HG02588 (cell line): ENCODE data around the gene UNC119.

ENCODE experiments used
- ATAC-seq: cut with Tn5 transposase; IDR thresholded peaks from one replicate; pipeline ENCODE4 v1.9.1; 2021; ENCODE audit warnings: mild to moderate bottlenecking, moderate library complexity; ENCODE audit not compliant: unreplicated experiment

The UNC119 gene

GRCh38 chr17:28545141-28545503 lies 7.3 kb downstream of the UNC119 start:
- ATAC-seq: no peak

- no peak for ATAC-seq
These were observed 7.9 kb downstream of the UNC119 start for GRCh38 chr17:28544402-28545140.

DNA sequence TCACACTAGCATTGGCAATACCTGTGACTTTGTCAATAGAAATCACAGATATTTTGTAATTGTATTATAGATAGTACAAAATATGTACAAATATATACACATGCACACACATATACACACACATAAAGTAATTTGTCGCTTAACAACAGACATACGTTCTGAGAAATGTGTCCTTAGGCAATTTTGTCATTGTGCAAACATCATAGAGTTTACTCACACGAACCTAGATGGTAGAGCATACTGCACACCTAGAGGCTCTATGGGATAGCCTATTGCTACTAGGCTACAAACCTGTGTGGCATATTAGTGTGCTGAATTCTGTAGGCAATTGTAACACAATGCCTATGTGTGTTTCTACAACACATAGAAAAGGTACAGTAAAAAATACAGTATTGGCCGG lies 11.0 kb downstream of the UNC119 start:
- no peak for ATAC-seq

DNA sequence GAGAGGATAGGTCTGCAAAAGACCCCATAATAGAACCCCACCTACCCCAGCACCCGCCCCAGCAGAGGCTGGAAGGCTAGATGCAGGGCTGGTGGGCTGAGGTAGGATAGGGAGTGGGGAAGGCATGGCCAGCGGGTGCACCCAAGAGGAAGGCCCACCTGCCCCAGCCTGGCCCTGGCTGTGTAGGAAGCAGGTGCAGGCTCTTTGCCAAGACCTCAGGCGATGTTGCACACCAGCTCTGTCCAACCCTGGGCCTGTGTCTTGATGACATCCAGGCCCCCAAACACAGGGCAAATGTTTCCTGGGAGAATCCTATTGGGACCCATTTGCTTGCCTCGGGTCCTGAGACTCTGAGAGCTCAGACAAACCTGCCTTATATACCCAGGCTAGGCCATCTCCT lies 12.2 kb downstream of the UNC119 start:
- no peak for ATAC-seq

DNA sequence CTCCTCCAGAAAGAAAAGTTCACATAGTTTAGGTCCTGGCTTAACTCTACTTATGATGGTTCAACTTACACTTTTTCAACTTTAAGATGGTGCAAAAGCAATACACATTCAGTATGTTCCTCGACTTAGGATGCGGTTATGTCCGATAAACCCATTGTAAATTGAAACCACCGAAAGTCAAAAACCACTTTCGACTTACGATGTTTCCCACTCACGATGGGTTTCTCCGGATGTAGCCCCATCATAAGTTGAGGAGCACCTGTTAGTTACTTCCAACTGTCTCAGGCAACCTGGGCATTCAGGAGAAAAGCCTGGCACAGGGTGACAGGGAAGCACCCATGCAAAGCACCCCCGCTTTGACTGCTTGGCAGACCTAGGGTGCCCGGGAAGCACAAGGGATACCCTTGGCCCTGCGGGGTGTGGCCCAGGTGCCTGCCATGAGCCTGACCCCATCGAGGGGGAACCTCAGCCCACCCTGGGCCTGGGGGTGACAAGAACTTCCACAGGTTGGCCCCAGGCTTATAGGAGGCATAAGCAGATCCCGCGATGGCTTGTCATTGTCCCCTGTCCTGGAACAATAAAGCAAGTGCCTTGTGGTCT lies 14.0 kb downstream of the UNC119 start:
- ATAC-seq: no peak

DNA sequence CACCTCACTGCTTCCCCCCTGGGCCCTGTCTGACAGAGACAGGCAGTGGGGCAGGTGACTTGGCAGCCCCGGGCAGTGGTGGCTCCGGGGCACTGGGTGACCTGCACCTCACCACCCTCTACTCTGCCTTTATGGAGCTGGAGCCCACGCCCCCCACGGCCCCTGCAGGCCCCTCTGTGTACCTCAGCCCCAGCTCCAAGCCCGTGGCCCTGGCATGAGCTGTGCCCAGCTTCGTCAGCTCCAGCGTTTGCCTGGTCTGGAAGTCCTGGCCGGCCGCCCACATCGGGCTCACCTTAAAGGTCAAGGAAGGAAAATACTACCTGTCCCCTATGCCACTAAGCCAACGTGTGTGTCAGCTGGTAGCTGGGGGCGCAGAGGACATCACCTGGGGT lies 15.2 kb downstream of the UNC119 start:
- ATAC-seq: no peak

DNA sequence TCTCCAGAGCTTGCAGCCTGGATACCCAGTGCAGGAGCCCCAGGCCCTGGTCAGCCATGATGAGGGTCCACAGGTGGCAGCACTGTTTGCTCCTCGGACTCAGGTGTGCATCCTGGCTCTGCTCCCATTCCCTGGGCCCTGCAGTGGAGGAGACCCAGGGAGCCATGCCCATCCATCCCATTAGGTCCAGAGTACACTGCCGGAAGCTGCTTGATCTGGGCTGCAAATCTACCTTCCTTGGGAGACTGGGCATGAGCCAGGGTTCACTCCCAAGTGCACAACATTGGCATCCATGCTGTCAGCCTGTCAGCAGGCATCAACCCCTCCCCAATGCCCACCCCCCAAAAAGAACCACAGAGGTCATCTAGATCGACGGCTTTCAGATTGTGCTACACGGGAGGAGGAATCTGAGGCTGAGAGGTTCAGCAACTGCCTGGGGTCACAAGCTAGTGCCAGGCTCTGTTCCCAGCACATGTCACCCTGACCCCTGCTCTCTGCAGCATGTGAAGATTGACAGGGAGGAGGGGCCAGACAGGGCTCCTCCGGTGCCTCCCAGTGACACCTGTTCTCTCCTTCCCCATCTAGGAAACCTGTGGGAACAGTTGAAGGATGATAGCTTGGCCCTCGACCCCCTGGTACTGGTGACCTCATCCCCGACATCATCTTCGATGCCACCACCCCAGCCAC lies 15.7 kb downstream of the UNC119 start:
- no peak for ATAC-seq

DNA sequence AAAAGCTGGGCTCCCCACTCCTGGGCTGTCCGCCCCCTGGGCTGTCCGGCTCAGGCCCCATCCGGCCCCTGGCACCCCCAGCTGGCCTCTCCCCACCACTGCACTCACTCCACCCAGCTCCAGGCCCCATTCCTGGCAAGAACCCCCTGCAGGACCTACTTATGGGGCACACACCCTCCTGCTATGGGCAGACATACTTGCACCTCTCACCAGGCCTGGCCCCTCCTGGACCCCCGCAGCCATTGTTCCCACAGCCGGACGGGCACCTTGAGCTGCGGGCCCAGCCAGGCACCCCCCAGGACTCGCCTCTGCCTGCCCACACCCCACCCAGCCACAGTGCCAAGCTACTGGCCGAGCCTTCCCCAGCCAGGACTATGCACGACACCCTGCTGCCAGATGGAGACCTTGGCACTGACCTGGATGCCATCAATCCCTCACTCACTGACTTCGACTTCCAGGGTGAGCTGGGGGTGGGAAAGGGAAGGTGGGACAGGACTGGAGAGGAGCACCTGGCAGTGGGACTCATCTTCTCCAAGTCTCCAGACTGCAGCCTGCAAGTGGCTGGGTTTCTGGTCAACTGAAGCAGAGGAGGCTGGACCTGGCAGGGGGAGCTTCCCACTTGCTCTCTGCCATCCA lies 17.6 kb downstream of the UNC119 start:
- ATAC-seq: no peak

DNA sequence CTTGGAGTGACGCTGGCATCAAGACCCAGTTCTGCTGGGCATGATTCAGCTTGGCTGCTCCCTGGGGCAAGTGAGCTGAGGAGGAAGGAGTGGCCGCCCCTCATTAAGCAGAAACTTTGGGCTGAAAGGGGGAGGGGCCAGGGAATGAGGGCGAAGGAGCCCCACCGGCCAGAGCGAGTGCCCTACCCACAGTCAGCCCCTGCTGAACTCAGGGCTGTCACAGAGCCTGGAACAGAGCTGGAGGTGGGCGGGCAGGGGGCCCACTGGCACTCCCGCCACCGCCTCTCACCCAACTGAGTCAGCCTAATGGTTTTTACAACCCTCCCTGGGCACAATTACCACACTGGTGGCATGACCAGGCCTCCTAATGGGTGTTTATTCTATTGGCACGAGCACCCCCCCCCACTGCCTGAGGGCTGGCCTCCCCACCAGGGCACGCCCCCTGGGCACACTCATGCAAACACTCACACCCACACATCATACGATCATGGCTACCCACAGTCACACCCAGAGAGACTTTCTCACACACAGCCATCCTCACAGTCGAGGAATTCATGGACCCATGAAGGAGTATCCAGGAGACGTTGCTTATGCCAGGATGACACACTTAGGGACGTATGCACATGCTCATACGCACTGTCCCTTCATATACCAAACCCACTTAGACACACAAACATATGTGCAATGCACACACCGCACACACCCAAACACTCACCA lies 19.2 kb downstream of the UNC119 start:
- ATAC-seq: no peak

DNA sequence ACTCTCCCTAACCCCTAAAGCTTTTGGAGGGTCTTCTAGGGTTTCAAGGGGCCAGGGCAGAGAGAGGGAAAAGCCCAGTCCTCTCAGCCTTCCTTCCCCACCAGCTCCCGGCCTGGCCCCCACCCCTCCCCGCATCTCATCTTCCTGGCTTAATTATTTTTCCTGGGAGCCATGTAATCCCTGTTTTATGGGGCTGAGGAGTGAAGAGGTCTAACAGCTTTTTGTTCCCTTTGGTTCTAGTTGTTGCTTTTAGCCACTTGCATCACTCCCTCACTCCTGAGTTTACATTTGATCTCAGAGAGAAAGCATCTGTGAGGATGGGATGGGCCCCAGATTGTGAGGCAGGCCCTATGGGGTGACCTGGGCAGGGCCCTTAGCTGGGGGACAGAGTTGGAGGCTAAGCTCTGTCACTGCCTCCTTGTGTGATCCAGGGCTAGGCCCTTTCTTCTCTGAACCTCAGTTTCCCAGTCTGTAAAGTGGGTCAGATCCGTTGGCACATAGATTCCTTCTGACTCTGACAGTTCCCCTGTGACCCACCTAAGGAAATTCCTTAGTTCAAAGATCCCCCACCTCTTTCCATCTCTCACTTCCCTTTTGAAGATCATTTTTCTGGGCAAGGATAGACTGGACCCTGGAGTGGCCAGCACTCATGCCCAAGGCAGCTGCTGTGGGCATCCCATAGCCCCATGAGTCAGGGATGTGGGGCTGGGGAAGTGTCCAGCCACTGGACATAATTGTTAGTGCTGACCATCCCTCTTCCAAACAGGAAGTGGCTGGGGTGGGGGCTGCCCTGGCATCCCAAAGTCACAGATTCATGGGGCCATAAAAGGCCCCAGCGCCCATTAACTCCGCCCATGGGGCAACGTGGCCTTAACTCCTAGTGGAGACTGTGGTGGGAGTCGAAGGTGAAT lies 20.1 kb downstream of the UNC119 start:
- no peak for ATAC-seq

- no peak for ATAC-seq
These were observed 21.5 kb downstream of the UNC119 start for GRCh38 chr17:28530926-28531325.

- no peak for ATAC-seq
These were observed 22.2 kb downstream of the UNC119 start for GRCh38 chr17:28530250-28530649.

DNA sequence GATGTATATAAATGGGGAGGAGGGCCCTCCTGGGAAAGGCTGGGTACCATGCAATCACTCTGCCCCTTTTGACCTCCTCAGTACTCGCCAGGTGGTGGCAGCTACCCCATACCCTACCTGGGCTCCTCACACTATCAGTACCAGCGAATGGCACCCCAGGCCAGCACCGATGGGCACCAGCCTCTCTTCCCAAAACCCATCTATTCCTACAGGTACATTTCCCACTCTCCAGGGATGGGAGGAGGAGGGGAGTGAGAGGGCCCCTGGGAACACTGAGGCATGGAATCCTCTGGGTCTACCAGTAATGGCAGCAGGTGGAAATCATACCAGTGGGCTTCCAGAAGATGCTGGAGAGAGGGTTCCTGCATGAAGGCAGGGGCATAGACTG lies 23.4 kb downstream of the UNC119 start:
- no peak for ATAC-seq

- ATAC-seq: no peak
These were observed 24.0 kb downstream of the UNC119 start for GRCh38 chr17:28528327-28529012.

GRCh38 chr17:28527859-28528258 lies 24.6 kb downstream of the UNC119 start:
- no peak for ATAC-seq

- ATAC-seq: no peak
These were observed 25.2 kb downstream of the UNC119 start for GRCh38 chr17:28527181-28527681.

- no peak for ATAC-seq
These were observed 26.0 kb downstream of the UNC119 start for GRCh38 chr17:28526381-28526780.

DNA sequence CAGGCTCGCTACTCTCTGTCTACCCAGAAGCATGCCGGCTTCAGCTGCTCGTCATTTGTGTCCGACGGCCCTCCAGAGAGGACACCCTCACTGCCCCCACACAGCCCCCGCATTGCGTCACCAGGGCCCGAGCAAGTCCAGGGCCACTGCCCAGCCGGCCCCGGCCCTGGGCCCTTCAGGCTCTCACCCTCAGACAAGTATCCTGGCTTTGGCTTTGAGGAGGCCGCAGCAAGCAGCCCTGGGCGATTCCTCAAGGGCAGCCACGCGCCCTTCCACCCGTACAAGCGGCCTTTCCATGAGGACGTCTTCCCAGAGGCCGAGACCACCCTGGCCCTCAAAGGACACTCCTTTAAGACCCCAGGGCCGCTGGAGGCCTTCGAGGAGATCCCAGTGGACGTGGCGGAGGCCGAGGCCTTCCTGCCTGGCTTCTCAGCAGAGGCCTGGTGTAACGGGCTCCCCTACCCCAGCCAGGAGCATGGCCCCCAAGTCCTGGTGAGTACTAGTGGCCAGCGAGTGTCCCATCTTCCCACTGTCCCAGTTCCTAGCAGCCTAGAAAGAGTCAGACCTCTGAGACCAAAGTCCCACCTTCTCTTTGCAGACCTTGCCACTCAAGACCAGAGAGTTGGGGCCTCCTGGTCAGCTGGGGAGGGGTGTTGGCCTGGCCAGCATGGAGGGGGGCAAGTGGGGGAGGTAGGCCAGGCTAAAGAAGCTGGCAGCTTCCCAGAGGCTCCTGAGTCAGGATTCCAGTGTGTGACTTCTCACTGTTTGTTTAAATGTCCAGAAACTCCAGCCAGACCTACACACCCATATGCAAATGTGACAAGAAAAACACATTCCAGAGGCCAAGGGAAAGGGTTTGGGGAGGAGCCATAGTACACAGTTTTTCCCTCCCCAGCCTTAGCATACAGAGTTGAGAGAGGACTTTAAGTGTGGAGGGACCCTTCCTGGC lies 27.7 kb downstream of the UNC119 start:
- ATAC-seq: no peak
